ENCODE data around the gene TXN2.

DNA sequence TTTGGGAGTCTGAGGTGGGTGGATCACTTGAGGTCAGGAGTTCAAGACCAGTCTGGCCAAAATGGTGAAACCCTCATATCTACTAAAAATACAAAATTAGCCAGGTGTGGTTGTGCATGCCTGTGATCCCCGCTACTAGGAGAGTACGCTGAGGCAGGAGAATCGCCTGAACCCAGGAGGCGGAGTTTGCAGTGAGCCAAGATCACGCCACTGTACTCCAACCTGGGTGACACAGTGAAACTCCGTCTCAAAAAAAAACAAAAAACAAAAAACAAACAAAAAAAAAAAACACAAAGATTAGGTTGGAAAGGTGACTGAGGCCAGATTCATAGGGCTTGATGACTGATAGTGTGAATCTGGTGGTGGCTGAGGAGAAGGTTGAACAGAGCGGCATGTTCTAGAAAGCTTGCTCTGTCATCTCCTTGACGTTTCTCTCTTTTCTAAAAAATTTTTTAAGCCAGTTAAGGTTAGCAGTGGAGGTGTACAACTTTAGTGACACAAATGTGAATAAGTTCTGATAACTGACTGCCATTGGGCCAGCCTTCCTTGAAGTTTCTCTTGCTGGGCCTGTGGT, 40.9 kb downstream of the TXN2 start:
- TF ChIP-seq, protein P1, sequence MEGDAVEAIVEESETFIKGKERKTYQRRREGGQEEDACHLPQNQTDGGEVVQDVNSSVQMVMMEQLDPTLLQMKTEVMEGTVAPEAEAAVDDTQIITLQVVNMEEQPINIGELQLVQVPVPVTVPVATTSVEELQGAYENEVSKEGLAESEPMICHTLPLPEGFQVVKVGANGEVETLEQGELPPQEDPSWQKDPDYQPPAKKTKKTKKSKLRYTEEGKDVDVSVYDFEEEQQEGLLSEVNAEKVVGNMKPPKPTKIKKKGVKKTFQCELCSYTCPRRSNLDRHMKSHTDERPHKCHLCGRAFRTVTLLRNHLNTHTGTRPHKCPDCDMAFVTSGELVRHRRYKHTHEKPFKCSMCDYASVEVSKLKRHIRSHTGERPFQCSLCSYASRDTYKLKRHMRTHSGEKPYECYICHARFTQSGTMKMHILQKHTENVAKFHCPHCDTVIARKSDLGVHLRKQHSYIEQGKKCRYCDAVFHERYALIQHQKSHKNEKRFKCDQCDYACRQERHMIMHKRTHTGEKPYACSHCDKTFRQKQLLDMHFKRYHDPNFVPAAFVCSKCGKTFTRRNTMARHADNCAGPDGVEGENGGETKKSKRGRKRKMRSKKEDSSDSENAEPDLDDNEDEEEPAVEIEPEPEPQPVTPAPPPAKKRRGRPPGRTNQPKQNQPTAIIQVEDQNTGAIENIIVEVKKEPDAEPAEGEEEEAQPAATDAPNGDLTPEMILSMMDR (IDR thresholded peaks at IDR 0.05) = no peak
- TF ChIP-seq POLR2A (IDR thresholded peaks at IDR 0.05; ENCODE audit: low read depth) (no peak), EP300 (IDR thresholded peaks at IDR 0.05) (no peak)

All from esophagus muscularis mucosa (tissue), 4 donors.